K562 (cell line): ENCODE data around the gene MAD1L1. TPM values are rescaled to one million over a fixed set of nuclear protein-coding genes. Genes with fewer than 3 reads are reported as not detected.

ENCODE experiments used
- EGR1 ChIP-seq: fragments of 450-650 bp; conservative IDR thresholded peaks from 2 replicates; pipeline ENCODE4 v1.6.1; 2017; ENCODE audit warnings: mild to moderate bottlenecking
- LCOR ChIP-seq: sonication (generic); formaldehyde crosslinking; IDR thresholded peaks from 2 replicates; pipeline ENCODE4 v1.8.0; 2022; ENCODE audit warnings: mild to moderate bottlenecking, missing genetic modification reagents
- PRPF4 ChIP-seq: fragments of 200-400 bp; formaldehyde crosslinking; IDR thresholded peaks from one replicate; pipeline ENCODE4 v1.6.1; 2017; ENCODE audit warnings: low read length, low read depth, mild to moderate bottlenecking; ENCODE audit not compliant: insufficient read depth, poor library complexity, severe bottlenecking
- PTTG1 ChIP-seq: fragments of 450-650 bp; IDR thresholded peaks from 2 replicates; pipeline ENCODE4 v1.6.1; 2016; ENCODE audit warnings: low read depth, mild to moderate bottlenecking, missing genetic modification characterization, missing compliant biosample characterization
- TOE1 ChIP-seq, 2 experiments: fragments of 450-650 bp in 1 of 2; sonication (generic) in 1 of 2; formaldehyde crosslinking in 1 of 2; IDR thresholded peaks; 2 replicates each; pipeline versions ENCODE4 v1.7.1 to v1.8.0; 2016 to 2022; ENCODE audit warnings: borderline replicate concordance in 2 of 2, mild to moderate bottlenecking in 2 of 2, antibody characterized with exemption in 1 of 2, inconsistent platforms in 1 of 2, low read depth in 1 of 2, missing genetic modification reagents in 1 of 2, moderate library complexity in 1 of 2
- ZNF75A ChIP-seq: fragments of 450-650 bp; formaldehyde crosslinking; IDR thresholded peaks from 2 replicates; pipeline ENCODE4 v1.4.0; 2020; ENCODE audit warnings: mild to moderate bottlenecking
- ZNF764 ChIP-seq: fragments of 250-450 bp; sonication (Bioruptor Pico); IDR thresholded peaks from 2 replicates; pipeline ENCODE4 v1.4.0; 2020; ENCODE audit warnings: low read depth, mild to moderate bottlenecking, moderate library complexity
- polyA plus RNA-seq, 8 experiments: library from polyadenylated mRNA; depleted of rRNA in 4 of 8; stranded (reverse) in 5 of 8; unstranded in 3 of 8; fragments of >200 nt; fragmentation: Nextera tagmentation in 2 of 8; fragmentation: Illumina TruSeq in 1 of 8; extraction: Ambion mirVana in 2 of 8; extraction: Trizol in 1 of 8; gene quantifications; 2 replicates each; pipeline versions ENCODE4 v1.2.1 to v1.2.3, GENCODE V29; 2011 to 2014; ENCODE audit warnings: inconsistent platforms in 1 of 8, missing spikeins in 1 of 8
- total RNA-seq, 7 experiments: library from RNA; depleted of rRNA in 6 of 7; stranded (reverse); fragments of >200 nt in 6 of 7; fragmentation: Illumina TruSeq in 2 of 7; extraction: Trizol in 2 of 7; gene quantifications; 2 replicates each; pipeline versions ENCODE4 v1.2.1 to v1.2.3, GENCODE V29; 2011 to 2021; ENCODE audit warnings: low replicate concordance in 1 of 7
- TF ChIP-seq, protein P1 (sequence below), 2 experiments: fragments of 450-650 bp; IDR thresholded peaks; 2 replicates each; pipeline ENCODE4 v1.6.1; 2016; ENCODE audit warnings: mild to moderate bottlenecking in 2 of 2, borderline replicate concordance in 1 of 2, low read depth in 1 of 2, moderate library complexity in 1 of 2
- TF ChIP-seq, protein P2 (sequence below): conservative IDR thresholded peaks from 2 replicates; pipeline ENCODE4 v1.6.1; 2011; ENCODE audit warnings: low read depth, mild to moderate bottlenecking, low read length; ENCODE audit not compliant: control insufficient read depth
- TF ChIP-seq, protein P3 (sequence below): sonication (generic); formaldehyde crosslinking; IDR thresholded peaks from 2 replicates; pipeline ENCODE4 v1.8.1; 2023; ENCODE audit warnings: mild to moderate bottlenecking, missing genetic modification reagents, moderate library complexity
- TF ChIP-seq, protein P4 (sequence below): fragments of 250-450 bp; sonication (Bioruptor Pico); IDR thresholded peaks from 2 replicates; pipeline ENCODE4 v1.4.0; 2020; ENCODE audit warnings: mild to moderate bottlenecking, moderate library complexity, borderline replicate concordance

MAD1L1 gene
- total and polyA plus RNA-seq, 9 of the 15 experiments (the other 6 are each of a cell fraction or from before 2014, with no cell fraction given) = 1.7 to 89.7 (median 18.0) TPM

GRCh38 chr7:2087744-2088143, 145.0 kb downstream of the MAD1L1 start (continued):
- TF ChIP-seq, protein P1, sequence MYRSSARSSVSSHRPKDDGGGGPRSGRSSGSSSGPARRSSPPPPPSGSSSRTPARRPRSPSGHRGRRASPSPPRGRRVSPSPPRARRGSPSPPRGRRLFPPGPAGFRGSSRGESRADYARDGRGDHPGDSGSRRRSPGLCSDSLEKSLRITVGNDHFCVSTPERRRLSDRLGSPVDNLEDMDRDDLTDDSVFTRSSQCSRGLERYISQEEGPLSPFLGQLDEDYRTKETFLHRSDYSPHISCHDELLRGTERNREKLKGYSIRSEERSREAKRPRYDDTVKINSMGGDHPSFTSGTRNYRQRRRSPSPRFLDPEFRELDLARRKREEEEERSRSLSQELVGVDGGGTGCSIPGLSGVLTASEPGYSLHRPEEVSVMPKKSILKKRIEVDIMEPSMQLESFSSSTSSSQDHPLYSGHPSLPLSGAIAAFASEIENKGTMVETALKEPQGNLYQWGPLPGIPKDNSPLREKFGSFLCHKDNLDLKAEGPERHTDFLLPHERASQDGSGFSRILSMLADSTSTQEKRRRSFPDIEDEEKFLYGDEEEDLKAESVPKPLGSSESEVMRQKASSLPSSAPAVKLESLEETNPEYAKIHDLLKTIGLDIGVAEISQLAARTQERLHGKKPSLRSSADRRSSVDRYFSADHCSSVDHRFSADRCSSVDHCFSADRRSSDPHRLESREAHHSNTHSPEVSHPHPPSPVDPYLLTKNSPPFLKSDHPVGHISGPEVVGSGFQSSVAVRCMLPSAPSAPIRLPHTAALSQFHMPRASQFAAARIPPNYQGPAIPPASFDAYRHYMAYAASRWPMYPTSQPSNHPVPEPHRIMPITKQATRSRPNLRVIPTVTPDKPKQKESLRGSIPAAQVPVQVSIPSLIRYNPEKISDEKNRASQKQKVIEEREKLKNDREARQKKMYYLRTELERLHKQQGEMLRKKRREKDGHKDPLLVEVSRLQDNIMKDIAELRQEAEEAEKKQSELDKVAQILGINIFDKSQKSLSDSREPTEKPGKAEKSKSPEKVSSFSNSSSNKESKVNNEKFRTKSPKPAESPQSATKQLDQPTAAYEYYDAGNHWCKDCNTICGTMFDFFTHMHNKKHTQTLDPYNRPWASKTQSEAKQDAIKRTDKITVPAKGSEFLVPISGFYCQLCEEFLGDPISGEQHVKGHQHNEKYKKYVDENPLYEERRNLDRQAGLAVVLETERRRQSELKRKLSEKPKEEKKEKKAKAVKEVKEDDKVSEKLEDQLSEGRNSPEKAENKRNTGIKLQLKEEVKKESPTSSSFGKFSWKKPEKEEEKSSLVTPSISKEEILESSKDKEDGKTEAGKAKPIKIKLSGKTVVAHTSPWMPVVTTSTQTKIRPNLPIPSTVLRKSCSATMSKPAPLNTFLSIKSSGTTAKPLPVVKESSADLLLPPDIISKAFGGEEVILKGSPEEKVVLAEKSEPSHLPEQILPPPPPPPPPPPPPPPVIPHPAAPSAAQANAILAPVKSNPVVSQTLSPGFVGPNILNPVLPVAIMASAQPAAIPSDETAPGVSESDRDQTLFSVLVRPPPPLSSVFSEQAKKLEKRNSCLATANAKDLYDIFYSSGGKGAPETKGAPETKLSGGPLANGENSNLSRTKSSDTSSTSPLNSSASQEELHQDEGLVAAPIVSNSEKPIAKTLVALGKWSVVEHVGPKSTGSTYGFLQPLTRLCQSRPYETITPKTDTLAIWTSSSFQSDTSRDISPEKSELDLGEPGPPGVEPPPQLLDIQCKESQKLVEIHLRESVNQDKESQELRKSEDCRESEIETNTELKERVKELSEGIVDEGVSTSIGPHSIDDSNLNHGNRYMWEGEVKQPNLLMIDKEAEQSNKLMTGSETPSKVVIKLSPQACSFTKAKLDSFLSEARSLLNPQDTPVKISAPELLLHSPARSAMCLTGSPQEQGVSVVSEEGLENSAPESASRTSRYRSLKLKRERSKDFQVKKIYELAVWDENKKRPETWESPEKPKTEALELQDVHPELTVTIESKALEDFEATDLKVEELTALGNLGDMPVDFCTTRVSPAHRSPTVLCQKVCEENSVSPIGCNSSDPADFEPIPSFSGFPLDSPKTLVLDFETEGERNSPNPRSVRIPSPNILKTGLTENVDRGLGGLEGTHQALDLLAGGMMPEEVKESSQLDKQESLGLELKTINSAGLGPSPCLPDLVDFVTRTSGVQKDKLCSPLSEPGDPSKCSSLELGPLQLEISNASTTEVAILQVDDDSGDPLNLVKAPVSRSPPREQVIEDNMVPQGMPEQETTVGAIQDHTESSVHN (IDR thresholded peaks at IDR 0.05; ENCODE audit: borderline replicate concordance in 1 of 2, low read depth in 1 of 2) = no peak
- no peak for TF ChIP-seq EGR1
- TF ChIP-seq PTTG1 (tag) = no peak
- no peak for TF ChIP-seq LCOR (CRISPR knock-in tag)
- TF ChIP-seq, protein P2, sequence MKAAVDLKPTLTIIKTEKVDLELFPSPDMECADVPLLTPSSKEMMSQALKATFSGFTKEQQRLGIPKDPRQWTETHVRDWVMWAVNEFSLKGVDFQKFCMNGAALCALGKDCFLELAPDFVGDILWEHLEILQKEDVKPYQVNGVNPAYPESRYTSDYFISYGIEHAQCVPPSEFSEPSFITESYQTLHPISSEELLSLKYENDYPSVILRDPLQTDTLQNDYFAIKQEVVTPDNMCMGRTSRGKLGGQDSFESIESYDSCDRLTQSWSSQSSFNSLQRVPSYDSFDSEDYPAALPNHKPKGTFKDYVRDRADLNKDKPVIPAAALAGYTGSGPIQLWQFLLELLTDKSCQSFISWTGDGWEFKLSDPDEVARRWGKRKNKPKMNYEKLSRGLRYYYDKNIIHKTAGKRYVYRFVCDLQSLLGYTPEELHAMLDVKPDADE = no peak
- TF ChIP-seq, protein P3, sequence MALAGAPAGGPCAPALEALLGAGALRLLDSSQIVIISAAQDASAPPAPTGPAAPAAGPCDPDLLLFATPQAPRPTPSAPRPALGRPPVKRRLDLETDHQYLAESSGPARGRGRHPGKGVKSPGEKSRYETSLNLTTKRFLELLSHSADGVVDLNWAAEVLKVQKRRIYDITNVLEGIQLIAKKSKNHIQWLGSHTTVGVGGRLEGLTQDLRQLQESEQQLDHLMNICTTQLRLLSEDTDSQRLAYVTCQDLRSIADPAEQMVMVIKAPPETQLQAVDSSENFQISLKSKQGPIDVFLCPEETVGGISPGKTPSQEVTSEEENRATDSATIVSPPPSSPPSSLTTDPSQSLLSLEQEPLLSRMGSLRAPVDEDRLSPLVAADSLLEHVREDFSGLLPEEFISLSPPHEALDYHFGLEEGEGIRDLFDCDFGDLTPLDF (CRISPR knock-in tag) = no peak
- TF ChIP-seq ZNF764 (CRISPR knock-in tag) = no peak
- TF ChIP-seq, protein P4, sequence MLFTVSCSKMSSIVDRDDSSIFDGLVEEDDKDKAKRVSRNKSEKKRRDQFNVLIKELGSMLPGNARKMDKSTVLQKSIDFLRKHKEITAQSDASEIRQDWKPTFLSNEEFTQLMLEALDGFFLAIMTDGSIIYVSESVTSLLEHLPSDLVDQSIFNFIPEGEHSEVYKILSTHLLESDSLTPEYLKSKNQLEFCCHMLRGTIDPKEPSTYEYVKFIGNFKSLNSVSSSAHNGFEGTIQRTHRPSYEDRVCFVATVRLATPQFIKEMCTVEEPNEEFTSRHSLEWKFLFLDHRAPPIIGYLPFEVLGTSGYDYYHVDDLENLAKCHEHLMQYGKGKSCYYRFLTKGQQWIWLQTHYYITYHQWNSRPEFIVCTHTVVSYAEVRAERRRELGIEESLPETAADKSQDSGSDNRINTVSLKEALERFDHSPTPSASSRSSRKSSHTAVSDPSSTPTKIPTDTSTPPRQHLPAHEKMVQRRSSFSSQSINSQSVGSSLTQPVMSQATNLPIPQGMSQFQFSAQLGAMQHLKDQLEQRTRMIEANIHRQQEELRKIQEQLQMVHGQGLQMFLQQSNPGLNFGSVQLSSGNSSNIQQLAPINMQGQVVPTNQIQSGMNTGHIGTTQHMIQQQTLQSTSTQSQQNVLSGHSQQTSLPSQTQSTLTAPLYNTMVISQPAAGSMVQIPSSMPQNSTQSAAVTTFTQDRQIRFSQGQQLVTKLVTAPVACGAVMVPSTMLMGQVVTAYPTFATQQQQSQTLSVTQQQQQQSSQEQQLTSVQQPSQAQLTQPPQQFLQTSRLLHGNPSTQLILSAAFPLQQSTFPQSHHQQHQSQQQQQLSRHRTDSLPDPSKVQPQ (CRISPR knock-in tag) = no peak
- TF ChIP-seq PRPF4 = no peak
- TF ChIP-seq ZNF75A = no peak
- no peak for TF ChIP-seq TOE1 (IDR thresholded peaks at IDR 0.05; ENCODE audit: borderline replicate concordance)
- TF ChIP-seq TOE1 (CRISPR knock-in tag; IDR thresholded peaks at IDR 0.05; ENCODE audit: borderline replicate concordance, low read depth) = no peak
